Inferior parietal cortex (tissue), 1 donor: ENCODE data around the gene F12.

ENCODE experiments used
- DNase-seq: peaks from one replicate; pipeline ENCODE4 v3.0.0-alpha.2; 2016; ENCODE audit errors: extremely low spot score

F12 gene

DNA sequence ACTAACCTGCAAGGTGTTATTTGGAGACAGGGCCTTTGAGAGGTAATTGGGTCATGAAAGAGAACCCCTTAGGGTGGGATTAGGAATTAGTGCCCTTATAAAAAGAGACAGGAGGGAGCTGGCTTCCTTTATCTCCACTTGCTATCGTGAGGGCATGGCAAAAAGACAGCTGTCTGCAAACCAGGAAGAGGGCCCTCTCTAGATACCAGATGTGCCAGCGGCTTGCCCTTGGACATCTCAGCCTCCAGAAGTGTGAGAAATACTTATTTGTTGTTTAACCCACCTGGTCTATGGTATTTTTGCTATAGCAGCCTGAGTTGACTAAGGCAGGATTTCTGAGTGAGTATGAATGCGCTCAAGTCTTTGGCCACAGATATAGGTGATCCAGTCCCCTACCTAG is 52.6 kb downstream of the F12 start:
- no peak for DNase-seq

DNA sequence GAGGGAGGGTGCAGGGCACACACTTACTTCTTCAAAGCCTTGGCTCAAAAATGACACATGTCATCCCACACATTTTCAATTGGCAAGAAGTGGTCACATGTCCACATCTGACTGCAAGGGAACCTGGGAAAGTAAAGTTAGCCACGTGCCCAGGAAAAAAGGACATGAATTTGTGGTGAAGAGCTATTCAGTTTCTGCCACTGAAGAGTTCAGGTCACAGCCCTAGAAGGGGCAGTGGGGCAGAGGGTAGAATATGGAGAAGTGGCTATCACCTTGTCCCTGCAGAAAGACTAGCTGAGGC is 53.5 kb downstream of the F12 start:
- DNase-seq, result no peak

DNA sequence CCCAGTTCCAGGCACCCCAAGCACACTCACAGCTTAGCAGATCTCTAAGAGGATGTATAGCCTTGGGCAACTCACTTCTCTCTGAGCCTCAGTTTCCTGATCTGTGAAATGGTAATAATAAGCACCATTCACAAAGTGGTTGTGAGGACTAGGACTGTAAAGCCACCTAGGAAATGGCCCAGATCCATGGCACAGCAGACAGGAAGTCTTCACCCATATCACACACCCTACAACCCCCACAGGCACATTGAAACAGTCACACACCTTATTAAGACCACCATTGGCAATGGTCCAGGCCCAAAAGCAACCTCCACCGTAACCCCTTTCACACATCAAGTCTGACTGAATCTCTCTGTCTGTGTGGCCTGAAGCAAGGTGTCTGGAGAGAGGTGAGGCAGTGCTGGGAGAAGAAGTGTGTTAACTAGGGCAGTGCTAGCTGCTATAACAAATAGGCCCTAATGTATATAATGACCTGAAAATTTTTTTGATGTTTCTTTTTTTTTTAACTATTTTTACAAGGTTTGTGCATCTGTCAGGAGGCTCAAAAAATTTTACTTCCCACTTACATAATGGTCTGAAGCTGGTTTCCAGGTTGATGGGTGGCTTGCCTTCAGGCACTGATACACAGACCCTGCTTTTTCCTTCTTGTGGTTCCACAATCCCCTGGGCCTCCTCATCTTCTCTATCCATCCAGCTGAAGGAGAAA is 54.0 kb downstream of the F12 start:
- no peak for DNase-seq

DNA sequence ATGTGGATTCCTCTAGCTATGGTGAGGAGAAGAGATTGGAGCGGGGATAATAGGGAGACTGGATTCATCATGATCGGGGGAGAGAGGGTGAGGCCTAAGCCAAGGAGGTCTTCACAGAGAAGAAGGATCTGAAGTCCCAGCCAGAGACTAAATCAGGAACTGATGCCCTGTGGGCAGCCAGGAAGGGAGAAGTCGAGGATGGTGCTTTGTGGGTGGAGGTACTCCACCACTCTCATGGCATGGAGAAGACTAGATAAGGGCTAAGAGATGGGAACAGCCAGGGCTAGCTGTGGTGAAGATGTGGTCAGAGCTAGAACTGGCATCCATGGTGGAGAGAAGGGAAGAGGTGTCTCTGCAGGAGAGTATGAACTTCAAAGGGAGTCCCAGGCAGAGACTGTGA is 54.7 kb downstream of the F12 start:
- DNase-seq, result no peak

DNA sequence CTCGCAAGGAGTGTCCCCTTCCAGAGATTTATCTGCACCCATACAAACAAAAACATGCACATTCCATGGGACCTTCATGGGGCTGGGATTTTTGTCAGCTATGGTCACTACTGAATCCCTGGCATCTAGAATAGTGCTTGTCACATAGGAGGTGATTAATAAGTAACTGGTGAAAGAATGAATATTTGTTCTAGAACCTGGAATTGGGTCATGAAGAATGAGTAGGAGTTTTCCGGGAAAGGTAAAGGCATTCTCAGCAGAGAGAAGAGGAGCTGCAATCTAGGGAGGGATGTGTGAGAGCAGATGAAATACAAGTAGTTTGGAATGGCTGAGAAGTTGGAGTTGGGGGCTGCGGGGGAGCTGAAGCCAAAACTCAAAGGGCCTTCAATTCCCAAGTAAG is 55.1 kb downstream of the F12 start:
- DNase-seq, result no peak

DNA sequence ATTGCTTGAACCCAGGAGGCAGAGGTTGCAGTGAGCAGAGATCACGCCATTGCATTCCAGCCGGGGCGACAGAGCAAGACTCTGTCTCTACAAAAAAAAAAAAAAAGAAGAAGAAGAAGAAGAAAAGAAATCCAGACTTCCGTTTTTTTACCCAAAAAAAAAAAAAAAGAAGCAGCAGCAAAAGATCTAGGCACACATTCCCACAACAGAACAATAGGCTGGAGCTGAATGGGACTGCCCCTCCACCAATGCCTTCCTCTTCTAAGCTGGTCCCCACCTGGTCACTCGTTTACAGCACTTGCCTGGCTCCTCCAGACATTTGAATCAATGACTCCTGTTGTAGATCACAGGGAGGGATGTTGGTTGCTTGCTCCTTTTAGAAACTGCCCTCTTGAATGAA is 56.3 kb downstream of the F12 start:
- DNase-seq, result no peak
